SW 1271 (cell line): Measurements from ENCODE around the gene LRP8.
A peak's percentile ranks its signal among the peaks of the same experiment; 100 is the strongest.

ENCODE experiments used
- DNase-seq, 2 experiments: peaks; one replicate each; lab custom pipeline; 2025; lab: John Stamatoyannopoulos, UW

Gene LRP8

DNA sequence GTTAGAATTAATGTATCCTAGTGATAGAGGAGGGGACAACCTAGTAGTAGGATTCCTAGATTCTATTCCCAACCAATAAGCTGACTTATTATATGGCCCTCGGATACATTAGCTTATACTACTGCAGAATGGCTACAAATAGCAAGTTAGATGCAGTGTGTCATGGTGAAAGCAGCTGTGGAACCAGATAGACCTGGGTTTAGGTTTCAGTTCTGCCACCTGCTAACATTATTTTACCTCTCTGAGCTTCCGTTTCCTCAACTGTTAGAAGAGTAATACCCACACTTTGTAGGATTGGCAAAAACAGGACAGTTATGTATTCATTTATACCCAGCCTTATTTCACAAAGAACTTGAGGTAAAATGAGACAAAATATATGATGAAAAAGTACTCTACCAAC, 67.9 kb downstream of the LRP8 start:
- DNase-seq = no peak

DNA sequence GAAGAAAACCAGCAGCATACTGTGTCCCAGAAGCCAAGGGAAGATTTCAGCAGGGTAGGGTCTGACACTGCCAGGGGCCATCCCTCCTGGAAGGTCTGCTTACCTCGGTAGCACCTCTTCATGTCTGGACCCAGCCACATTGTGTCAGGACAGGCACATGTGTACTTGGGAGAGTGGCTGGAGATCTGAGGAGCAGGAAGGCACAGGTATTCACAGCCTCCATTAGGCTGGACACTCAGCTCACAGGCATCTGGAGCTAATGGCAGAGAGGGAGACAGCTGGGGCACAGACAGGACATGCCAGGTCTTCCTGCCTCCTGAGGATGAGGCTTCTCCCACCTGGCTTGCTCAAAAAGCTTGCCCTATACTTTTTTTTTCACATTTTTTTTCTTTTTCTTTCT, 69.7 kb downstream of the LRP8 start:
- no peak for DNase-seq

DNA sequence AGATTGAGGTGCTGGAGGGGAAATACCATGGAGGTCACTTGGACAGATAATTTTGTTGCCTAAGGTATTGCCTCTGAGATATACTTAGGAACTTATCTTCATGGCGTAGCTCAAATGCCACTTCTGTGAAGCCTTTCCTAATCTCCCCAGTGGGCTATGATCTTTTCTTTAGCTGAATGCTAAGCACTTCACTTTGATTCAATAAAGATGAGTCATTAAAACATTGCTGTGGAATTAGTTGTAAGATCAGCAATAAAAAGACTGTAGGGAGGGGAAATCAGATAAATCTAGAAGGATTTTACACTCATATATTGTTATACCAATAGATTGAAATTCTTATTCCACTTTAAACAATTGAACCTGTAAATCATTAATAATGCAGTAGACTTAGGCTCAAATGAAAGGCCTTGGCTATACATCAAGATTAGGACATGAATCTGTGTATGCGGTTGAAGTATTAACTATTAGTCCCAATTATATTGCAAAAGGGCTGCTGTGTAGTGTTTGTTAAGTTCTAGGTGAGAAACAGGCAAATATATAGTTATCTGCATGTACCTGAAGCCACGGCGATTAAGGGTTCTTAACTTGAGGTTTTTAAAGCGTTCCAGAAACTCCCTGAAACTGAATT, 70.3 kb downstream of the LRP8 start:
- no peak for DNase-seq

DNA sequence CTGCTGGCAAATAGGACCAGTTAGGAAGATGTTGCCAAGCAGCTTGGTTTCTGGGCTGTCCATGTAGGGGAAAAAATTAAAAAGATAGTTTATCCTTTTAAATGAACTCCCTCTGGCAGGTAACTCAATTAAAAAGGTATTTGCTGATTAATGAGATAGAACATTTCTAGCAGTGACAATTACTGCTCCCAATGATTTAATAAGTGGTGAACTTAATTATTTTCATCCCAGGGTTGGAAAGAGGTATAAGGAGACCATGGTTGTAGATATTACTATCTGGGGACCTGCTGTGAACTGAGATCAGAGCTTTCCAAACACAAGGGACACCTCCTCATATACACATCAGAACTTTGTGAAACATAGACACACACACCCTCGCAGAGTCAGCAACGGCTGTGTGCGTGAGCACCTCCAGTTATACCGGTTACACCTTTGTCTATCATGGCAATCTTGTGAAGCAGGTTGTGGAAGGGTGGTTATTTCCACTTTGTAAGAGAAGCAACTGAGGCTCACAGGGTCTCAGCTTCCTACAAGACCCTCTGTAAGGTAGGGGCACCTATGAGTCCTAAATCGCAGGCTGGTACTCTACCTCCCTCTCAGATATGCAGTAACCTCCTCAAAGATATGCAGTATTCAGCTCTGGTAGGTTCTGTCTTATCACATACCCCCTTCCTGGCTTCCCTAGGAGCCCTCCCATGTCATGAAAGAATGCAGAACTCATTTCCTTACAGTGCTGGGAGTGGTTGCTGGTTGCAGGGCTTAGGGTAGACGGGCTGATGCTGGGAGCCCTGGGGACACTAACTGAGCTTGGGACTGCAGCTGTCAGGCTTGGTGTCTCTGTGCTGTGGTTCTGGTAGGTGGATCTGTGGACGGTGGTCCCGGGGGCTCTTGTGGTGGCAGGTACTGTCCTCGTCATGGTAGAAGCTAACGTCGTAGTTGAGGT, 71.1 kb downstream of the LRP8 start:
- DNase-seq = no peak

DNA sequence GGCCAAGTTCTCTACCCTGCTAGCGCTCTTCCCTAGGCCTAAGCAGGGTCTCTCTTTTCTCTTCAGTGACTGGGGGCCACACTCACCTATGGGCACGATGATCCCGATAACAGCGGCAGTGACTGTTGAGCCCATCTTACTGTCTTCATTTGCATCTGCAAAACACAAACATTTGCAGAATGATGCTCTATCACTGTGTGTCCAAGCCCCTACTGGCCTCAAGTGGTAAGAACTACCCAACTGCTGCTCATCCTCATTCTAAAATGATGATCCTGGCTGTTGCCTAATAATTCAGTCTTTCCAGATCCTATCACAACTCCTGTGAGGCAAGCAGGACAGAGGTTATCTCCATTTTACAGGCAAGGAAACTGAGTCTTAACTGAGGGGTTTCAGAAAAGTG, 72.8 kb downstream of the LRP8 start:
- DNase-seq = no peak

DNA sequence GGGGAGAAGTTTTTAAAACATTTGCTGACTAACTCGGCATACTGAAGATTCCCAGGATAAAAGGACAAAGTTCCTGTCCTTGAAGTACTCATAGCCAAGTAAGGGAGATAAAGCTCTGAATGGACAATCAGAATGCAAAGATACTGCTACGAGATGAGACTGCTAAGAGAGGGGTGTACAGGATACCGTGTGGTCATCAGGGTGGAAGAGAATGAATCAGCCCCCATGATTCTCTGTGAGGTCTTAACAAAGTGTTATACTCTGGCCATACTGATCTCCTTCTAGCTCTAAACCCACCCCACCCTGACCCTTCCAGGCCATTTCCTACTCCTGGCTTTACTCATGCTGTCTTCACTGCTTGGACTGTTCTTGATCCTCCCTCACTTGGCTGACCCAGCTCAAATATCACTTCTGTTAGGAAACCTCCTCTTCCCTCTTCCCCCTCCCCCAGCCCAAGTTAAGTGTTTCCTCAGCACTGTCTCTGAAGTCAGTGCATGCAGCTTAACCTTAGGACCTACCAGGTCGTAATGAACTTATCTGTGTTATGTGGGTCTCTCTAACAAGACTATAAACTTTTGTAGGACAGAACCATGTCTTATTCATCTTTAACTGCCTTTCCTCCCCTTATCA, 73.7 kb downstream of the LRP8 start:
- DNase-seq = no peak

DNA sequence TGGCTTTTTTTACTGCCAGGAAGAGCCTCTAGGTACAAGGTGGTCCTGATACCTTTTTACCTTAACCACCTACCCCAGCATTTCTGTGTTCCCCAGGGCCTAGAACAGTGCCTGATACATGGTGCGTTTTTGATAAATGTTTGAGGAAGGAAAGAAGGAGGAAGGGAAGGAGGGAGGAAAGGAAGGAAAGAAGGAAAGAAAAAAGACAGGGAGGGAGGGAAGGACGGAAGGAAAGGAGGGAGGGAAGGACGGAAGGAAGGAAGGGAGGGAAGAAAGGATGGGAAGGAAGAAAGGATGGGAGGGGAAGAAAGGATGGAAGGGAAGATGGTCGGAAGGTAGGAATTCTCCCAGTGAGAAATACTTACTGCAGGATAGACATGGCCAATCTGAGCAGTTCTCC, 77.5 kb downstream of the LRP8 start:
- no peak for DNase-seq

DNA sequence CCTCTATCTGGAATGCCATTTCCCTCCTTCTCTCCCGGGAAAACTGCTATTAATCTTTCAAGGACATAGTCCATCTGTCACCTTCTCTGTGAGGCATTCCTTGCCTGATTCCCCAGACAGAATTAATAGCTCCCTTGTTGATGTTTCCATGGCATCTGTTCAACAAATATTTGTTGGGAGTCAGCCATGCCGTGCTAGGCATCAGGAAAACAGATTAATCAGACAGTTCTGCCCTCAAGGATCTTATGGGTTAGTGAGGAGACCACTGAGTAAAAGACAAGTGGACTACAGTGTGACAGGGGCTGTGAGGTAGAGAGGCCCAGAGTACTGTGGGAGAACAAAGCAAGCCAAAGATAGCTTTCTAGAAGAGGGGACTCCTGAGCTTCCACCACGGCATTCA, 78.2 kb downstream of the LRP8 start:
- no peak for DNase-seq

DNA sequence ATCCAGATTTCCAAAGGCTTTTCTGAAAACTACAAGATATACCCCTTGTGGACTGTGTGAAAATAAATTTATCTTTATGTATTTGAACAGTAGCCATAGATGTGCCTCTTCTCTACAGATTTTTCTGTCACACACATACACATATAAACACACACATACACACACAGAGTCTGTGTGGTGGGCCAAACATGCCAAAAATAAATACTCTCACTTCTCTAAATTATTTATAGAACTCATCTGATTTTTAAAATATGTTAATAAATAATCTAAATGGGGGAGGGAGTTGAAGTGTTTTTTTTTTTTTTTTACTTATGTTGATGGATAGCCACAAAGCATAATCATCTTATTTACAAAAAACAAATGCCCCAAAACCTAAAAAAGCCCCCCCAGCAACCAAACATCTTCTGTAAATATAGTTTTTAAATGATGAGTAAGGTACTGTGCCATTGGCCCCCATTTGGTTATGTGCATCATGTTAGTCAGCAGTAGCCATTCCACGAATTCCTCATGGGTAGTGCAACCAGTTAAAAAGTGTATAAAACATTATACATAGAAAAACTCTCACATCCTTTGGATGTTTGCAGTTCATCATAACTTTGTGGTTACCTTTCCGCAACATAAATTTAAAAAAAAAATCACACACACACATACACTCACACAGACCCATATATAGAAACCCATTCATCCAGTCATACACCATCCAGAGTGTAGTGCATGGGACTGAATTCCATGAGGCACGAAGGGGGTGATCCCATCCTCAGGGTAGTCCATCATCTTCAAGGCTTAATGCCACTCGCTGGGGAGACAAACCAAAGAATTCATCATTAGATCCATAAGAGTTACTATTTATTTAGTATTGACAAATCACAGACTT, 81.4 kb downstream of the LRP8 start:
- DNase-seq = no peak

DNA sequence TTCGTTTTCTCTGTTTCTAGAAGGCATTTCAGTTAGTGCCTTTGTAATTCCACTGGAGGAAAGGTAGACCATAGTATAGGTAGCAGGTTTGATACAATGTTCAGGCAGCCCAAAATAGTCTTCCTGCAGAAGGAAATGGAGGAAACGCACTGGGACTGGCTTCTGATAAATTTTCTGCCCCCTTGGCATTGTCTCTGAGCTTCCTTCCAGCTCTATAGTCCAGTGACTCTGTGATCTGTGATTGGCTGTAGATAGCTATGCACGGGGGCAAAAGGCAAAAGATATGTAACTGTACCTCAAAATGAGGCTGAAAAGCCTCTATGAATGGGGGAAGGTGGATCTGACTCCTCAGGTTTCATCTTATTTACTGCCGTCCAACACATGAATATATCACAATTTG, 83.7 kb downstream of the LRP8 start:
- no peak for DNase-seq

DNA sequence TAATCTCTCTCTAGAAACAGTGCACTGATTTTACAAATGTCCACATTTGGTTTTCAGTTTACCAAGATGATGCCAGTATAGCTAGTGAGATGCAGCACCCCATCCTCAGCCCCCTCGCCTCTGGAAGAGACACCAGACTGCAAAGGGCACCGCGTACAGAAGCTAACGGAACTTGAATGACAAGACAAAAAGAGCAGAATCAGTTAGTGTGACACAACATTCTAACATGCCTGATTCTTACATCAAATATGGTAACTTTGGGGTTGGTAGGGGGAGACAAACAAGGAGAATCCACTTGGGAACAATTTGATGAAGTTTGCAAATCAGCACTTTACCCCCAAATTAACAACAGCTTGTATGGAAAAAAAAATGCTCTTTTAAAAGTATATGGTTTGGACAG, 85.5 kb downstream of the LRP8 start:
- DNase-seq = no peak

DNA sequence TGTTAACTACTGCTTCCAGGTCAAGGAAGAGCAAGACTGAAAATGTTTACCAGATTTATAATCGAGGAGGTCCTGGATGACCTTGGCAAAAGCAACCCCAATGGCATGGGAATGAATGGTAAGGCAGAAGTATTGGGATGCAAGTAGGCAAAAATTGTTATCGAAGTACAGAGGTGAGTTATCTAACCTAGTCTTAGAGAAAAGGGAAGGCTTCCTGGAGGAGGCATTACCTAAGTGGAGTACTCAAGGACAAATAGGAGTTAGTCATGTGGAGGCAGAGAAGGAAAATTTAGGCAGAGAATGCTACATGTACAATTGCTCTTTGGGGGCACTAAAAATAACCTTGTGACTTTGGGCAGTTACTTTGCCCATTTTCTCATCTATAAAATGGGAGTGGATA, 86.0 kb downstream of the LRP8 start:
- no peak for DNase-seq

DNA sequence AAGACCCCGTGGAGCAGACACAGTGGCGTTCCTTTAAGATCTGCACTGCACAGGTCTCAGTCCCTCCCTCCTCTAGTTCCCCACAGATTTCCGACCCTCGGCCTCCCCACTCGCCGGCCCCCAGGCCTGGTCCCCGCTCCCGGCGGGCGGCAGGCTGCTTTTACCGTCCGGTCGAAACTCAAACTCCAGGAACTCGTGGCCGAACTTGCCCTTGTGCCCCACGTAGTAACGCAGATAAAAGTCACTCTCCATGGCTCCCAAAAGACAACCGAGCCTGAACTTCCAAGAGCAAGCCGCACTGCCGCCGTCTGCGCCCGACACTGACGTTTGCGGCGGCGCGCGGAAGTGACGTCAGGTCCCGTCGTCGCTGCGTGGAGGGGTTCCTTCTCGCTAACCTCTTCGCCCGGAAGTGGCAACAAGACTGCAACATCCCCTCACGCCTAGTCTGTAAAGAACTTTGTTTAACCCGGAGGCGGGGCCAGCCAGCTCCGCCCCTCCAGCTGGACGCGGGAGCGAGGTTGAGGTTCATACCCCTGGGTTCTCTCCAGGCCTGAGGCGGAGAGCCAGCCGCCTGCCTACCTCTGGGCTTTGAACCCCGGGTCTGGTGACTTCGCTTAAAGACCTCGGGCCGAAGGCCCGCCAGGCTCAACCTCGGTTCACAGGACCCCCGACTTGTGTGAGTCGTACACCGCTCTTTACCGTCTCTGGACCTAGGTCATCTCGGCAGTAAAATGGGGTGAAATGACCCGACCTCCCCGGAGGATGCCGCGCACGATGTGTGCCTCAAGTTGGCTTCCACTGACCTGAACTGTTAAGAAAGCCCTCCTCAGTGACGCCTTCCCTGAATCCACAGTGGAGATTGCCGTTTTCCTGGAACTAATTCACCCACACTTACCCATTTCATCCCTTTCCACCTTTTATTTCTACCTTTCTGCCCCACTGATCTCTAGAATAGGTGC, 89.4 kb downstream of the LRP8 start, which contains the start of gene MAGOH:
Gene MAGOH (minus strand): TSS at position 322 of the 959 bp plus-strand sequence. CDS start 70 bp downstream, at position 252.
- DNase-seq = peak; percentile 84 to 90

DNA sequence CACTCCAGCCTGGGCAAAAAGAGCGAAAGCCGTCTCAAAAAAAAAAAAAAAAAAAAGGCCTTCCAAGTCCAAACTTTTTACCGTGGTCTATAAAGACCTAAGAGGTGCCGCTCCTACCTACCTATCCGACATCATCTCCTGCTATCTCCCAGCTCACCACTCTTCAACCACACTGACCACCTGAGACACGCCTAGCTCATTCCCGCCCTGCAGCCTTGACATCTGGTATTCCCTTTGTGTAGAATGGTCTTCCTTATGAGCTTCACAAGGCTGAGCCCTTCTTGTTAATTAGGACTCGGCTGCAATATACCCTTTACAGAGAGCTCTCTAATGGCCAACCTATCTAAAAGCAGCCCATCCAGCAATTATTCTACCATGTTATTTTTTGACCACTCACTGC, 90.2 kb downstream of the LRP8 start:
- DNase-seq = no peak

DNA sequence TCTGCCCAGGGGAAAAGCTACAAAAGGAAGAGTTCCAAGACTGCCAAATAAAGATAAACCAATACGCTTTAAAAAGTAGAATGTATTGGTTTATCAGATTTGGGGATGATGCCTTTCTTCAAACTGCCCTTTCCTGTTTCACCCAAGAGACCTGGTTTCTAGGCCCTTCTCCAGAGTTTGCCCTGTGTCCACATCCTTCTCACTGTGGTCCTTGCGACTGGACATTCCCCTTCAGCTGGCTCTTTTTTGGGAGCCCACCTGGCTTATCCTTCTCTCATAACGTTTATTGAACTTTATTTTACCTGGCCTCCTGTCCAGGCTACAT, 106.9 kb downstream of the LRP8 start:
- no peak for DNase-seq

DNA sequence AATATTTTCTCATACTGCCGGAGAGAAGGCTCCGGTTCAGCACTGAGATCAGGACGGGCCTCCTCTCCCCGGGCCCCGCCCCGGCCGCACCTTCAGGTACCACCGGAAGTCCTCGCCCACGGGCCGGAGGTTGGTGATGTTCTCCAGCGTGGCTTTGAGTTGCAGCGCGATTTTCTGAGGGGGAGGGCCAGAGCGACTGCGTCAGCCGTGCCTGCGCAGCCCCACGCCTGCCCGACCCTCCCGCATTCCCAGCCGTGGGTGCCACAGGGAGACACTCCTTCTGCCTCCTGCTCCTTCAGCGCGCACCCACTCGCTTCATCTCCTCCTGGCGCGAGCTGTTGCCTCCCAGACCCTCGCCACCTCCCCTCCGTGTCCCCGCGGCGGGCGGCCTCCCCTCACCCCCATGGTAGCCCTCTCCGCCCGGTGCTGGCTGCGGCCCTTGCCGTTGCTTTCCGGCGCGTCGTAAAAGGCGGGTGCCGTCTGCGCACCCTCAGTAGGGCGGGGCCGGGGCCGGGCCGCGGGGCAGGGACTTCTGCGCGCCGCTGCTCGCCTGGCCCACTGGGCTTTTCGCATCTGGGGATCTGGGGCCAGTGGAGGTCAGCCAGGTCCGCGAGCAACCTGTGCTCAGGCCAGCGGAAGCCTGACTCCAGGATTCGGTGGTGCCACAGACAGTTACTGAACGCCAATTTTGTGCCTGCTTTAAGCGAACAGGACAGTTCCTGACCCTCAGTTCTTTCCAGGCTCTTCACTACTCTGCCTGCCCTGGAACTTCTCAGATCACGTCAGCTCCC, 107.5 kb downstream of the LRP8 start, which contains the start of gene CZIB:
Gene CZIB (minus strand): TSS at position 464 of the 791 bp plus-strand sequence. CDS start 59 bp downstream, at position 405.
- DNase-seq = peak; percentile 45 to 81

DNA sequence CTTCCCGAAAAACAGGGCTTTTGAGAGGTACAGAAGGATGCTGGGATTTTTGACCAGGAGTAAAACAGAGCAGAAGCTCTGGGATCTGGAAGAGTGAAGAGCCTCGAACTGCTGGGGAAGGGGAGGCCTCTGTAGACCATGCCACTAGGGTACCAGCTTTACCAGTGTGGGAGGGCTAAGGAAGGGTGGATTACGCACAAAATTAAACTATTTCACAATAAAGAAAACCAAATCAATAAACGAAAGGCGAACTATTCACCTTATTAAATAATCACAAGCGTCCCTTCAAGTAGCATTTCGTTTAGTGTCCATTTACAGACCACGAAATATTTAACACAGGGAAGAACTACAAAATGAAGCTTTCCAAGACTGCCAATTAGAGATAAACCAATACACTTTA, 108.2 kb downstream of the LRP8 start:
- DNase-seq = no peak

DNA sequence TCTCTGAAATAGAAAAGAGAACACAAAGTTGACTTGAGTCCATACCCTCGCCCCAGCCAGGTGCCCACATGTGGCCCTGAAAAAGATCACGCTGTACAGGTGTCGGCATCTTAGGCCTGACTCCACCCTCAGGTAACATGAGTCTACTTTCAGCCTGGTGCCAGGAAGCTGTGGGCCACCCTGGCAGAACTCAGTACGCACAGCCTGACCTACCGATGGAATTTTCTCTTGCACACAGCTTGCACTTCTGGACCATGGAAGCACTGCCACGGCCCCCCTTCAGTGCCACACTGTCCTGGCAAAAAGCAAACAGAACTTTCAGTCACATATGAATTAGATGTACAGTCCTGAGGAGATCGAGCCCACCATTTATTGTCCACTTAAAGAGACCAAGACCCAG, 109.7 kb downstream of the LRP8 start:
- no peak for DNase-seq

DNA sequence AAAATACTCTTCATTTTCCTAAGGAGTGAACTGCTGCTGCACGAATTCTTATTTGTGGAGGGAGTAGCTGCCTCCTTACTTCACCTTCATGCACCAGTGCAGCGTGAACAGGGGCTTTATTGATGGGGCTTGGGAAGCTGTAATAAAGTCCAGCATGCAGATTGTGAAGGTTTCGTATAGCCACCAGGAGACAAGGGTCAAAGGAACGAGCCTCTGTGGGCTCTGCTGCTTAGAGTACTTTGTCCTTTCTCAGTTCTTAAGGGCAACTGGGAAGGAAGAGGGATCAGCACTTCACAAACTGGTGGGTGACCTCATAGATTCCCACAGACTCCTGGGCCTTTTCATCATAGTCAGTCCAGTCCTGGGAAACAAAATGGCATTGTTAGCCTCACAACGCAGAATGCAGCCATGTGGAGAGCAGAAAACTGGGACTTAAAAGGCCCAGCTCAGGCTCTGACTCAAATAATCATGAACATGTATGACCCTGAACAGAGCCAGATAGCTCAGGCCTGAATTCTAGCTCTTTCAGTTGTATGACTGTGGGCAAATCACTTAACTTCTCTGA, 113.4 kb downstream of the LRP8 start:
- no peak for DNase-seq

DNA sequence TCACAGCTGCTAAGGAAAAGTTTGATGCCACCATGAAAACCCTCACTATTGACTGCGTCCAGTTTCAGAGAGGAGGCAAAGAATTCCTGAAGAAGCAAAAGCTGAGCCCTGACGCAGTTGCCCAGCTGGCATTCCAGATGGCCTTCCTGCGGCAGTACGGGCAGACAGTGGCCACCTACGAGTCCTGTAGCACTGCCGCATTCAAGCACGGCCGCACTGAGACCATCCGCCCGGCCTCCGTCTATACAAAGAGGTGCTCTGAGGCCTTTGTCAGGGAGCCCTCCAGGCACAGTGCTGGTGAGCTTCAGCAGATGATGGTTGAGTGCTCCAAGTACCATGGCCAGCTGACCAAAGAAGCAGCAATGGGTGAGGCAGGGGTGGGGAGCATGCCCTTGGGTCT, 116.9 kb downstream of the LRP8 start:
- no peak for DNase-seq
